K562 (cell line): ENCODE data around the gene SLC34A3. TPM values are rescaled to one million over a fixed set of nuclear protein-coding genes. Genes with fewer than 3 reads are reported as not detected.
A peak's percentile ranks its signal among the peaks of the same experiment; 100 is the strongest.

Experiments used
- CREB3L1 ChIP-seq: fragments of 450-650 bp; IDR thresholded peaks from 2 replicates; pipeline ENCODE4 v1.6.1; 2014; ENCODE audit warnings: low read depth, mild to moderate bottlenecking, moderate library complexity, borderline replicate concordance
- MLLT1 ChIP-seq, 2 experiments: fragments of 450-650 bp; IDR thresholded peaks; 2 replicates each; pipeline ENCODE4 v1.6.1; 2016
- PHB2 ChIP-seq: fragments of 450-650 bp; IDR thresholded peaks from 2 replicates; pipeline ENCODE4 v1.6.1; 2017; ENCODE audit warnings: low read depth
- RUNX1 ChIP-seq: sonication (generic); IDR thresholded peaks from 2 replicates; pipeline ENCODE4 v1.6.1; 2016; ENCODE audit warnings: antibody characterized with exemption, low read depth
- ZBTB40 ChIP-seq, 2 experiments: fragments of 450-650 bp in 1 of 2; sonication (generic) in 1 of 2; formaldehyde crosslinking in 1 of 2; IDR thresholded peaks; 2 replicates each; pipeline versions ENCODE4 v1.7.1 to v1.9.0; 2016 to 2022; ENCODE audit warnings: inconsistent platforms in 1 of 2, mild to moderate bottlenecking in 1 of 2, missing genetic modification reagents in 1 of 2
- ZBTB9 ChIP-seq: fragments of 450-650 bp; formaldehyde crosslinking; IDR thresholded peaks from 2 replicates; pipeline ENCODE4 v1.4.0; 2020; ENCODE audit warnings: mild to moderate bottlenecking, moderate library complexity
- polyA plus RNA-seq, 8 experiments: library from polyadenylated mRNA; depleted of rRNA in 4 of 8; stranded (reverse) in 5 of 8; unstranded in 3 of 8; fragments of >200 nt; fragmentation: Nextera tagmentation in 2 of 8; fragmentation: Illumina TruSeq in 1 of 8; extraction: Ambion mirVana in 2 of 8; extraction: Trizol in 1 of 8; gene quantifications; 2 replicates each; pipeline versions ENCODE4 v1.2.1 to v1.2.3, GENCODE V29; 2011 to 2014; ENCODE audit warnings: inconsistent platforms in 1 of 8, missing spikeins in 1 of 8
- total RNA-seq, 7 experiments: library from RNA; depleted of rRNA in 6 of 7; stranded (reverse); fragments of >200 nt in 6 of 7; fragmentation: Illumina TruSeq in 2 of 7; extraction: Trizol in 2 of 7; gene quantifications; 2 replicates each; pipeline versions ENCODE4 v1.2.1 to v1.2.3, GENCODE V29; 2011 to 2021; ENCODE audit warnings: low replicate concordance in 1 of 7

SLC34A3 gene
- total and polyA plus RNA-seq, 9 of the 15 experiments (the other 6 are each of a cell fraction or from before 2014, with no cell fraction given): not detected

- no peak for TF ChIP-seq ZBTB40 (IDR thresholded peaks at IDR 0.05)
- 0 out of 2 replicates have a peak, but pooled peaks have one; percentile 13 for TF ChIP-seq ZBTB40 (CRISPR knock-in tag; IDR thresholded peaks at IDR 0.05)
- peak; percentile 18; the same call in 1 of the 2 replicates for TF ChIP-seq RUNX1
- 0 out of 2 replicates have a peak, but pooled peaks have one; percentile 36 for TF ChIP-seq ZBTB9 (CRISPR knock-in tag)
- no peak; the same call in 1 of the 2 replicates for TF ChIP-seq PHB2
- TF ChIP-seq CREB3L1: no peak
- TF ChIP-seq MLLT1 (IDR thresholded peaks at IDR 0.05): 0 out of 4 replicates have a peak, but pooled peaks of 1 of the 2 experiments have one; percentile 7
- TF ChIP-seq, all 486 proteins: peak for 66
Measured at GRCh38 chr9:137243626-137244485, 13.2 kb downstream of the SLC34A3 start (continued).
